Stimulated activated CD4-positive, alpha-beta T cell treated with anti-CD3 and anti-CD28 coated beads, Interleukin-4, amount 100 ng/mL, for 4 hours (primary cell): ENCODE measurements around the gene CNOT11.
"Not testable (repeated sequence)": the region's sequence is repeated elsewhere in the genome, so short reads cannot be mapped to it uniquely, and the experiment has no call there.

ENCODE experiments used
- DNase-seq, 2 experiments: peaks; one replicate each; pipeline ENCODE4 v3.0.0-alpha.2; 2020

The CNOT11 gene

DNA sequence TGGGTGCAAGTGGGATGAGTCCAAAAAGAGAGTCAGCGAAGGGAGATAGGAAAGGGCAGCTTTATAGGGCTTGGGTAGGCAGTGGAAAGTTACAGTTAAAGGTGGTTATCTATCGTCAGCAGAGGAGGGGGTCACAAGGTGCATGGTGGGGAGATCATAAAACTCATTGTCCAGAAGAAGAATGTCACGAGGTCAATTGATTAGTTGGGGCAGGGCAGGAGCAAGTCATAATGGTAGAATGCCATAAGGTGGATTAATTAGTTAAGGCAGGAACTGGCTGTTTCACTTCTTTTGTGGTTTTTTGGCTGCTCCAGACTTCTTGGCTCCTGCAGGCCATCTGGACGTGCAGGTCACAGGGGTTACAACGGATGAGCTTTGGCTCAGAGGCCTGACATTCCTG, 3.9 kb upstream of the CNOT11 start:
- not testable (repeated sequence) for DNase-seq

DNA sequence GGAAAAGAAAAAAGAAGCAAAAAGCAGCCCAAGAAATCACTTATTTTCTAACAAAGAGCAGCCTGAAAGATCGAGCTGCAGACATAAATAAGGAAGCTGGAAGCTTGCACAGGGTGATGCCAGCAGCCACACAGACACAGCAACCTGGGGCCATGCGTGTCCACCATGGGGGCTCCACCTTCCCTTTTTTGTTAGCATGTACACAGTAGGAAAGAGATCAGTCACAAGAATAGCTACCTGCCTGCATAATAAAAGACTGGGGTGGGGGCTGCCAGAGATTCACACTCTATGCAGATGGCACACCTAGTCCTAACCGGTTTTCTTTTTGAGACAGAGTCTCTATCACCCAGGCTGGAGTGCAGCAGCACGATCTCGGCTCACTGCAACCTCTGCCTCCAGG, 2.9 kb upstream of the CNOT11 start:
- no peak for DNase-seq

DNA sequence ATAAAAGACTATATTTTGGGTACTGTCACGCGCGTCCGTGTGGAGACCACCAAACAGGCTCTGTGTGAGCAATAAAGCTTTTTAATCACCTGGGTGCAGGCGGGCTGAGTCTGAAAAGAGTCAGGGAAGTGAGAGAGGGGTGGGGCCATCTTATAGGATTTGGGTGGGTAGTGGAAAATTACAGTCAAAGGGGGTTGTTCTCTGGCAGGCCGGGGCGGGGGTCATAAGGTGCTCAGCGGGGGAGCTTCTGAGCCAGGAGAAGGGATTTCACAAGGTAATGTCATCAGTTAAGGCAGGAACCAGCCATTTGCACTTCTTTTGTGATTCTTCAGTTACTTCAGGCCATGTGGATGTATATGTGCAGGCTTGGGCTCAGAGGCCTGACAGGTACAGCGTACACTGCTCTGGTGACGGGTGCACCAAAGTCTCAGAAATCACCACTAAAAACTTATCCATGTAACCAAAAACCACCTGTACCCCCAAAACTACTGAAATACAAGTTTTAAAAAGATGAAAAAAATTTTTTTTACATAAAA, 1.4 kb upstream of the CNOT11 start:
- DNase-seq = not testable (repeated sequence)

DNA sequence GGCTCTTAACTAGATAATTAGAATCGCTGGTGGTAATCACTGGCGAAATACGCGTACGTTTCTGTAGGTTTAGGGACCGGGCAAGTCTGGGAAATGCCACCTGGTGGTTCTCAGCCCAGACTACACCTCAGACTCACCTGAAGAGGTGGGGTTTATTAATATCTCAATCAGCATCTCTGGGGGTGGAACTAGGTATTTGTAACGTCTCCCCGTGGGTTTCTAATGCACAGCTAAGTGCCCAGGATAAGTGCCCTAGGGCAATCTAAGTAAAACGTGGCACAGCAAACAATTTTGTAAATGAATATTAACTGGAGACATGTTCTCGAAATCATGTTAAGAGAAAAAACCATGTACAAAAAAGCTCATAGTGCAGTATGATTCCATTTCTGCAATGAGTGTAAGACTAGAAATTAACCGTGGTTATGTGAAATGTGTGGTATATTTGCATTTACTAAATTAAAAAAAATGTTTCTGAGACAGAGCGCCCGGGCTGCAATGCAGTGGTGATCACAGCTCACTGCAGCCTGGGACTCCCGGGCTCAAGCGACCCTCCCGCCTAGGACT, 760 bp upstream of the CNOT11 start:
- peak; percentile 5 to 18 for DNase-seq

DNA sequence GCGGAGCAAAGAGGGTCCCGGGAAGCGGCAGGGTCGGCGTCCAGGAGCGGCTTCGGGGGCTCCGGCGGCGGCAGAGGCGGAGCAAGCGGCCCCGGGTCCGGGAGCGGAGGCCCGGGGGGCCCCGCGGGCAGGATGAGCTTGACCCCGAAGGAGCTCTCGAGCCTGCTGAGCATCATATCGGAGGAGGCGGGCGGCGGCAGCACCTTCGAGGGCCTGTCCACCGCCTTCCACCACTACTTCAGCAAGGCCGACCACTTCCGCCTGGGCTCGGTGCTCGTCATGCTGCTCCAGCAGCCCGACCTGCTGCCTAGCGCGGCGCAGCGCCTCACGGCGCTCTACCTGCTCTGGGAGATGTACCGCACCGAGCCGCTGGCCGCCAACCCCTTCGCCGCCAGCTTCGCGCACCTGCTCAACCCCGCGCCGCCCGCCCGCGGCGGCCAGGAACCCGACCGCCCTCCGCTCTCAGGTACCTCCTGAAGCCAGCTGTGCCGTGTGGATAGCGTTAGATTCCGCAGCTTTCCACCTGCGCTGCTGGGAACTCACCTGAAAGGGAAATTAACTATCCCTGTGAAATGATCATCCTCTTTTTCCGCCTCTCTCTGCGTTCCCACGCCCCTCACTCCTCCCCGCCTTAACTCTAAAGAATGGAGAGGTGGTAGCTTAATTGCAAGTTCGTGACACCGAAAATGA, 472 bp downstream of the CNOT11 start:
- DNase-seq = peak; percentile 55 to 71

DNA sequence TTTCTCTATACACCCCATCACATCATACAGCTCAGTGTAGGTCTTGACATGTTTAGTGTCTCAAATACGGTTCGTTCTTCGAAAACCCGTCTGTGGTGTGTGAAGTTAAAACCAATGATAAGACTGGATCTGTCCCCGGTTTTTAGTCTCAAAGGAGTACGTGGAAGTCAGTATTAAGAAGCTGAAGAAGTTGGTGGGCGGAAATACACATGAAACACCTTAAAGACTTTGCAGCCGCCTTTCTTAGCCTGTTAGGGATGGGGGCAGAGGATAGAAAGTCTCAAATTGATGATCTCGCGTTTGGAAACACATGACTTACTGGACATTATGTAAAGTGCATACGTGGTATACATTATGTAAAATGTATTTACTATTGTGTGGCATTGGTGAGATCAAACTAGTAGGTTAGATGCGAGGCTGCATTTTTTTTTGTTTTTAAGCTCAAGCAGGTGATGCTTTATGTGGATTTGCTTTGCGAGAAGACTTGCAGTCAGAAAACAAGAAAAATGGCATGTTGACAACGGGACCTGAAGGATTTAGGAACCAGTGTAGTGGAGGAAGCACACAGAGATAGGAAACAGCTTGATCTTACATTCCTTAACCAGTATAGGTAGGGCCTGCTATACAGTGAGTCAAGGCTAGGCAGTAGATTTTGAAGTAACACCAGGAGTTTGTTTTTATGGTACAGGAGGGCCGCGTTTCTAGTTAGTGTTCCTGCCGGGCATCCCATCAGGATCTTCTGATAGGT, 1.2 kb downstream of the CNOT11 start:
- no peak for DNase-seq

DNA sequence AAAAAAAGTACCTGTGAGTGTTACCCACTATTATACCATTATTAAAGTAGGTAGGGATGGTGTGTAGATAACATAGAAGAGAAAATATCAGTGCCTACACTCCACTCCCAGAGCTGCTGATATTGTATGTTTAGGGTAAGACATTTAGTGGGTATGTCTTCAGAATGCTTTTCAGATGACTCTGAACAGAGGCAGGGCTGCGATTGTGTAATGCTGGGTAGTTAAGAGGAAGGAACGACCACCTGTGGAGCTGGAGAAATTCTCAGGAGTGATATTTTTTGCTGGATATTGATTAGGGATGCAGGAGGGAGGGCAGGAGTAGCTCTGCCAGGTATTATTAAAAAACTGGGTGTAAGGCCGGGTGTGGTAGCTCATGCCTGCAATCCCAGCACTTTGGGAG, 2.8 kb downstream of the CNOT11 start:
- DNase-seq = no peak

DNA sequence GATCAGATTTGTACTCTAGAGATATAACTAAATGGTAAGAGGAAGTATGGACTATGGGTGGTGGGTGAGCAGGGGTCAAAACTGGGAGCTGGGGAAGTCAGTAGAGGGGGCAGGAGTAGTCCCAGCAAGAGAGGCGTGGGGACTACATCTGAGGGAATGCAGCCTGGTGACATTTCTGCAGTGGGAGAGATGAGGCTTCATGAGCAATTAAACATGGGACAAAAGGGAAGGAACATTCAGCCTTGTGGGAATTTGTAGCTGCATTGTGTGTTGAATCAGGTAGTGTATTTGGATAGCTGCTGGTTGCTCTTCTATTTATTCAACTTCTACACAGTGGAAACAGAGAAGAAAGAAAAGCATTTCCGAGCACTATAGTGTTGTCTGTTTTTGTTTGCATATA, 3.6 kb downstream of the CNOT11 start:
- DNase-seq = no peak

DNA sequence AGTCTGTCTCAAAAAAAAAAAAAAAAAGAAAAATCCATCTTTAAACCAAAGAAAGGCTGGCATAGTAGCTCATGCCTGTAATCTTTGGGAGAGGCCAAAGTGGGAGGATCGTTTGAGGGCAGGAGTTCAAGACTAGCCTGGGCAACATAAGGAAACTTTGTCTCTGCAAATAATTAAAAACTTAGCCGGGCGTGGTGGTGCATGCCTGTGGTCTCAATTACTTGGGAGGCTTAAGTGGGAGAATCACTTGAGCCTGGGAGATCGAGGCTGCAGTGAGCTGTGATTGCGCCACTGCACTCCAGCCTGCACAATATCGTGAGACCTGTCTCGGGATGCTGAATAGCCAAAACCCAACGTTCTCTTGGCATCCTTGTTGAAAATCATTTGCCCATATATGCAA, 6.1 kb downstream of the CNOT11 start:
- DNase-seq = no peak

DNA sequence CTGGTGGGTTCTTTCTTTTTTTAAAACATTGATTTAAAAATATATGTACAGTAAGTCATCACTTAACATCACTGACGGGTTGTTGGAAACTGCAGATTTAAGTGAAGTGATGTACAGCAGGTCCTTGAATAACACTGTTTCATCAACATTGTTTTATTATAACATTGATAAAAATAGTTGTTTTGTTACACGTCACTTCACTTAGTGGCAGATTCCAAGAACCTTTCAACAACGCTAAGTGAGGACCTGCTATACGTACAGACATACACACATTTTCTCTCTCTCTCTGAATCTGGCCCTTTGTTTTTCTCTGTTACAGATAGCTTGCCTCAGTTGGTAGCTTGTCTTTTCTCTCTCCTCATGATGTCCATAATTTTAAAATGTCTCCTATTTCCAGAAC, 9.5 kb downstream of the CNOT11 start:
- no peak for DNase-seq

DNA sequence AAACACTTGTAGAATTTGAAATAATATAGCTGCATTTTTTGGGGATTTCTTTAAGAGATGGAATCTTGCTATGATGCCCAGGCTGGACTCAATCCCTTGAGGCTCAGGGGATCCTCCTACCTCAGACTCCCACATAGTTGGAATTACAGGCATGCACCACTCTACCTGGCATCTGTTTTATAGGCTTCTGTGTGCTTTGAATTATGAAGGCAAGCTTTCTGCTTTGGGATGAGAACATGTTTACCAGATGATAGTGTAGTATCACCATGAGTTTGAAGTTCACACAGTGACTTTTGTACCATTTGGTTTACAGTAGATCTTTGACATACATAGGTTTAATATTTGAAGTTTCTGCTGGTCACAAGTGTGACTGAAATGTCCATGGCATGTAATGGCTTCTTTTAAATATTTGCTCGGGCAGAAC, 10.7 kb downstream of the CNOT11 start:
- no peak for DNase-seq

DNA sequence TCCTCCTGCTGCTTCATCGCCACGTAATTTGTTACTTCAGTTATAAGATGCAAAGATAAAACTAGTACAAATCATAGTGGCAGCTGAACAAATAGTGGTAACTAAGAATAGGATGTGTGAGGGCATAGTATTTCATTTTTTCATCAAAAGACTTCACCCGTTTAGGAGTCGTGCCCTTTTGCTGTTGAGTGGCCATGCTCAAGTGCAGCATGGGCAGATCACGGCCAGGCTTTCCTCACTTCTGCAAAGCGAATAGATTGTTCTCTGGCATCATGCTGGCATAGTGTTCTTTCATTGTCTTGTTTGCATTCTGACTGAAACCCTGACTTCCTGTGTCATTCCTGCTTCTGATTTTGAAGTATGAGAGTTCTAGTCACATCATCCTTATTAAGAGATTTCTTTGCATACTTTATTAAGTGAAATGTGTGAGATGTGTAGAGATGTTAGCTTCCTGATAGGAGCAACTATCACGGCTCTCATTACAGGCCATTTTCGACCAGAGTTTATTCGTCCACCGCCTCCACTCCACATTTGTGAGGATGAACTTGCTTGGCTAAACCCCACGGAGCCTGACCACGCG, 11.8 kb downstream of the CNOT11 start:
- DNase-seq = no peak

DNA sequence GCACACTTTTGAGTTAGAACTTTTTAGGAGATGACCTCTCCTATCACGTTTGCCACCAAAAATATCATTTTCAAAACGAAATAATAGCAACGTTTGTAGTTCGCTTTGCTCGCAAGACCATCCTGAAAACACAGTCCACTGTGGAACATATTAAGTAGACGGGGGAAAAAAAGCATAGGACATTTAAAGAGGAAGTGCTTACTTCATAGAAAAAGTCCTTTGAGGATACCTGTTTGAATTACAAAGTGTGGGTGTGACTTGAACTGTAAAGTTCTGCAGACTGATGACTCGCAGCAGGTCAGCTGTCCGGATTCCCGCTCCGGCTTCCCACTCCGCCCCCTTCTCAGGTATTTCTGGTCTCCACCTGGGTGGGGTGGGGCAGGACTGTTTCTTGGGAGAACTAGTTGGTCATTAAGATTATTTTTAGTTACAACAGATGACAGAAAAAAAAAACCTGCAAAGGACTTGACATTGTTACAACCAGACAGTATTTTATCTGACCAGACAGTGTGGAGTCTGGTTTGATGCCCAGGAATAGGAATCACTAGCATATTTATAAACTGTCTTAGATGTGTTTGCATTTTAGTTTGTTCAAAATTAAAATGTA, 13.3 kb downstream of the CNOT11 start:
- no peak for DNase-seq

DNA sequence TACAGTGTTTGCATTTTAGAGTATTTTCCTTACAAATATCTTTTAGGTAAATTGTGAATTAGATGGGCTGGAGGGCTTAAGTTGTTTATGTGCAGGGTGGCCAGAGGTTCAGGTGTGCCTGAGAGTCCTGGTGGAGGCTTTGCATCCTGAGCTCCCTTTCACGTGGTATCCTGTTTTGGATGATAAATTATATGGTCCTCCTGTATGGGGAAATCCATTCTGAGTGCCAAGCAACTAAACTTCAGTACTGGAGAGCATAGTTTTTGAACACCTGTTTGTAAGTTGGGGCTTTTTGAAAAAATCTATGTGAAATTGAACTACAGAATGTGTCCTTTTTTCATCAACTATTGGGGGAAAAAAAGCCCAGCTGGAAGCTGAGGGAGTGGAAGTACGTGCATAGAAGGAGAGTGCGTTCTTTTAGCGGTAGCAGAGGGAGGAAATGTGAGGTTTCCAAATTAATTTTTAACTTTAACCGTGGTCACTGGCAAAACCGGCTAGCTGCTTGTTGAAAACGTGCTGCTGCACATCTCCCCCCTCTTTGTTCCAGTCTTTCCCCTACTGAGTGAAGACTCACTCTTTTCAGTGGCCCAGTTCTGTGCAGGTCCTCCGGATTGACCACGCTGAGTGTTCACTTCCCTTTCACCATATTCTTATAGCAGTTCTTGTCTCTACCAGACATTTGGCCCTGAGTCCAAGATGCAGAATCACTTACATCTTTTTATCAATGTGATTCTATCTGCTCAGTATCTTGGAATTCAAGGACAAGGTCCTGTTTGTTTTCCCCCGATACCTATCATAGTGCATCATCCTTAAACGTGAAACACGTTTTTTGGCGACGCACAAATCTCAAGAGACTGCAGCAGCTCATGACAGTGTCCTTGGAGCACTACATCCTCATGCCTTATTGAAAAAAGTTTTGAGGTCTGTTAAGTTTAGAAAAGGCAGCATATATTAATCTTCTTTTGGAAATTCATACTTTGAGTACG, 15.3 kb downstream of the CNOT11 start:
- DNase-seq = no peak

DNA sequence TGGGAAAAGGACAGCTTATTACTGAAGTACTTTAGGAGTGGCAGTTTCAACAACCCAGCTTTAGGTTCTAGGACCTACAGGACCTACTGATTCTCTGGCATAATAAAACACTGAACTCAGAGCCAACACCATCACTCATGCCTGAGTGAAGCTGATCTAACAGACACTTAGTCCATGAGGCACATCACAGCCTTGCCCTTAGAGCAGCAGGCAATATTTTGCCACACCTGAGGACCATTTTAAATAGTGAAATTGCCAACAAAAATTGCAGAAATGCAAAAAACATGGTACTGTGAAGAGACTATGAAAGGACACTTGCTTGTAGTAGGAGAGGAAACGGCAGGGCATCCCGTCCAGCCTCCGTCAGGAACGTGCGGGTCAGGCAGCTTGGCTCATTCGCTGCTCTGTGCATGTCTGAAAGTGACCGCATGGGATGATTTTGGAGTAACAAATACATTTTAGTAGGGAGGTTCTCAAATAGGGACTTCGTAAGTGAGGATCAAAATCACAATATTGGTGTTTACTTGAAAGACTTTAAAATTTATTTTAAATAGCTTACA, 18.1 kb downstream of the CNOT11 start:
- DNase-seq = no peak

DNA sequence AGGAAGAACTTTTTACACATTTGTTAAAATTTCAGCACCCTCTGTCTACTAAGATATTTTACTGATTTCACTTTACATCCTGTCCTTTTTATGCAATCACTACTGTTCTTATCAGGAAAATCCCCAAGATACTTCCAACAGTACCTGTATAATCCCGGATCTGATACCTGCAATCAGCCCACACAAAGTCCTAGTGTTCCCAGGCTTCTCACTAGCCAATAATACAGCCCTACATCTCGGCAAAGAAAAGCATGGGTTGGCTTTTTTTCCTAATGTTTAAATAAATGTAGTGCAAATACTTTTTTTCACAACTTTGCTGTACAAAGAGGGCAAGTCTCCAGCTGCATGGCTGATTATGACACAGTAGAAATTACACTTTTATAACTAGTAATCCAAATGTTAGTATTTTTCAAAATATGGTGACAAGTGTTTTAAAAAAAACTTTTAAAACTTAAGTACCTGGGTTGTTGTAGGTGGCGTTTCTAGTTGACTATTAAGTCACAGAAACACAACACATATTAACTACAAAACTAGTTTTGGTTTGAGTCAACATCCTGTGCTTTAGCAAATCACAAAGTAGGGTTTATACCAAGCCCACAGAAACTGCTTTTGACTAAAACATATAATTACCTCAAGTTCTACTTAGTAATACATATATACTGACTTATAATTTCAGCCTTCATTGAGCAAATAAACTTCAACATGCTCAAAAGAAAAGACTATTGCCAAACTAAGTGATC, 19.5 kb downstream of the CNOT11 start:
- no peak for DNase-seq

DNA sequence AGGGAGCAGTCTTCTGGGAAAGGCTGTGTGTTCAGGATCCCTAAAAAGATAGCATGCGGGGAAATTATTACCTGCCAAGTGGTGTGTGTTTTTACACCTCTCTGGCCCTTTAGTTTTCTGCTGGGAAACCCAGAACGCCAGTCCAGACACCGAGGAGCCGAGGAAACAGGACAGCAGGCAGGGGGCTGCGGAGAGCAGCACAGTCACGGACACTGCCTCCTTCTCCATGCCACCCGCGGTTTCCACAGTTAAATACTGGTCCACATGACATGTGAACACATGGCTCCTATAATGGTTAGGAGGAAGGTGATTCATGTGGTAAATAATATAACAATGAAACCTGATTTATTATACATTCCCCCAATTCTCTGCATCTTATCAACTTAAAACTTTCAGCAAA, 20.4 kb downstream of the CNOT11 start:
- DNase-seq = no peak

DNA sequence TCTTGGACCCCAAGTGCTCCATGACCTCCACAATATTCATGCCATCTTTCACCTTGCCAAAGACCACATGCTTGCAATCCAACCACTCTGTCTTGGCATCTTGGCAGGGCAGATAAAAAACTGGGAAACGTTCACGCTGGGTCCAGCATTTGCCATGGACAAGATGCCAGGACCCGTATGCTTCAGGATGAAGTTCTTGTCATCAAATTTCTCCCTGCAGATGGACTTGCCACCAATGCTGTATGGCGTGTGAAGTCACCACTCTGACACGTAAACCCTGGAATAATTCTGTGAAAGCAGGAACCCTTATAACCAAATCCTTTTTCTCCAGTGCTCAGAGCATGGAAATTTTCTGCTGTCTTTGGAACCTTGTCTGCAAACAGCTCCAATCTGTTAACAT, 21.5 kb downstream of the CNOT11 start:
- DNase-seq = no peak

DNA sequence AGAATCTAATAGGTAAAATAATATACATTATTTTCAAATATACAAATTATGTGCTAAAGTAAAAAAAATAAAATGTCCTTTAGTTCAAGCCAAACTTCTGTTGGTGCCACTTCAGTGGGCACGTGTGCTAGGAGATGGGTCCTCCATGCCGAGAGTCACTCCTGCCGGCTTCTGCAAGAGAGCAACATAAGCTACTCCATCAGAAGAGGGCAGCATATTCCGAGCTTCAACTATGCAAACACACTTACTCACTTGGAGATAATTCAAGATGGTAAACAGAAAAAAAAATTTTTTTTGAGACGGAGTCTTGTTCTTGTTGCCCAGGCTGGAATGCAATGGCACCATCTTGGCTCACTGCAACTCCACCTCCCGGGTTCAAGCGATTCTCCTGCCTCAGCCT, 24.4 kb downstream of the CNOT11 start:
- no peak for DNase-seq

DNA sequence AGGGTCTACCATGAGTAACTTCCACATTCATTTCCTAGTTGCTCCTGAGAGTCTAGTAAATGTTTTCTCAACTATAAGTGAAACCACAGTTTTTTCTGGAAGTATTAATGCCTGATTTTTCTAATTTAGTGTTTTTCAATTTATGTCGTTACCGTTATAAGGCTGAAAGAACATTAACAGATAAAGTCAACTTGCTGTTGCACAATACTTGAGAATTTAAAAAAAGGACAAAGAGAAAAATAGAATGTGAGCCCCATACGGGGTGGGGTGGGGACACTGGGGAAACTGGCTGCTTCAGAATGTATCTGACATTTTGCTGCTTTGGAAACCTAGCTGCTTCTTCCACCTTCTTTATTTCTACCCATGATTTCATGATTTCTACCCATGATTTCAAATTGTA, 26.2 kb downstream of the CNOT11 start:
- no peak for DNase-seq

DNA sequence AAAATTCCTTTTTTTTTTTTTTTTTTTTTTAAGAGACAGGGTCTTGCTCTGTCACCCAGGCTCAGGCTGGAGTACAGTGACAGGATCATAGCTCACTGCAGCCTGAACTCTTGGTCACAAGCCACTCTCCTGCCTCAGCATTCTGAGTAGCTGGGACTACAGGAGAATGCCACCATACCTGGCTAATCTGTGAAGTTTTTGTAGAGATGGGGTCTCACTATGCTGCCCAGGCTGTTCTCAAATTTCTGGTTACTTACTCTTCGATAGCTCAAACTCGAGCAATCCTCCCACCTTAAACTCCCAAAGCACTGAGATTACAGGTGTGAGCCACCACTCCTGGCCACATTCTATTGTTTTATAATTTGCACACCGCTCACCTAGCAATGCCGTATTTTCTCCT, 28.8 kb downstream of the CNOT11 start:
- DNase-seq = no peak
